CD8-positive, alpha-beta memory T cell (primary cell): Measurements from ENCODE around the gene PIK3R6. TPM values are rescaled to one million over a fixed set of nuclear protein-coding genes. Genes with fewer than 3 reads are reported as not detected.

Experiments used
- CTCF ChIA-PET: fragments of 350-600 bp; sonication (Branson Sonifier 250); formaldehyde crosslinking; loops from one replicate; lab custom pipeline; 2021; ENCODE audit warnings: antibody characterized with exemption; lab: Charles Lee
- POLR2A ChIA-PET: fragments of 350-600 bp; sonication (Branson Sonifier 250); formaldehyde crosslinking; loops from one replicate; lab custom pipeline; 2021; ENCODE audit warnings: antibody characterized with exemption; lab: Charles Lee
- DNase-seq, 5 donors: peaks; one replicate each; pipeline versions ENCODE4 v3.0.0 to v3.0.0-alpha.2; 2020 to 2022; ENCODE audit warnings: mixed read lengths in 1 of 5
- H3K27ac ChIP-seq: one replicate; pipeline ENCODE4 v1.7.0; 2013; ENCODE audit warnings: low read depth, mild to moderate bottlenecking, low read length, moderate library complexity
- H3K27me3 ChIP-seq: 2 replicates; pipeline ENCODE4 v1.7.0; 2013; ENCODE audit warnings: low read length, mild to moderate bottlenecking; ENCODE audit not compliant: insufficient read depth, poor library complexity, severe bottlenecking
- H3K36me3 ChIP-seq: 2 replicates; pipeline ENCODE4 v1.7.0; 2013; ENCODE audit warnings: mild to moderate bottlenecking, low read length, moderate library complexity; ENCODE audit not compliant: insufficient read depth
- H3K4me1 ChIP-seq: 2 replicates; pipeline ENCODE4 v1.7.0; 2013; ENCODE audit warnings: mild to moderate bottlenecking, low read length, moderate library complexity; ENCODE audit not compliant: insufficient read depth
- H3K4me3 ChIP-seq: 2 replicates; pipeline ENCODE4 v1.7.0; 2013; ENCODE audit warnings: mild to moderate bottlenecking, low read length
- H3K9me3 ChIP-seq: 2 replicates; pipeline ENCODE4 v1.7.0; 2013; ENCODE audit warnings: mild to moderate bottlenecking, low read length
- H3K27ac Mint-ChIP-seq, 8 donors: one replicate each; pipeline ENCODE4 v1.8.0; 2020 to 2021; ENCODE audit warnings: mixed read lengths in 8 of 8, mild to moderate bottlenecking in 6 of 8, inconsistent platforms in 3 of 8, moderate library complexity in 3 of 8
- H3K27me3 Mint-ChIP-seq, 2 donors: one replicate each; pipeline ENCODE4 v1.8.0; 2020 to 2021; ENCODE audit warnings: mixed read lengths in 2 of 2, mild to moderate bottlenecking in 1 of 2, moderate library complexity in 1 of 2
- H3K36me3 Mint-ChIP-seq, 3 donors: one replicate each; pipeline ENCODE4 v1.8.0; 2020 to 2021; ENCODE audit warnings: mixed read lengths in 3 of 3, inconsistent platforms in 1 of 3, mild to moderate bottlenecking in 1 of 3
- H3K4me1 Mint-ChIP-seq, 3 donors: one replicate each; pipeline ENCODE4 v1.8.0; 2020 to 2021; ENCODE audit warnings: mixed read lengths in 3 of 3, inconsistent platforms in 1 of 3, mild to moderate bottlenecking in 1 of 3
- H3K4me3 Mint-ChIP-seq, 7 donors: one replicate each; pipeline ENCODE4 v1.8.0; 2020 to 2021; ENCODE audit warnings: mixed read lengths in 7 of 7, mild to moderate bottlenecking in 6 of 7, moderate library complexity in 4 of 7, inconsistent platforms in 2 of 7
- H3K9me3 Mint-ChIP-seq, 5 donors: one replicate each; pipeline ENCODE4 v1.8.0; 2020 to 2022; ENCODE audit warnings: mixed read lengths in 5 of 5, mild to moderate bottlenecking in 3 of 5, moderate library complexity in 2 of 5, inconsistent platforms in 1 of 5
- polyA plus RNA-seq: library from polyadenylated mRNA; unstranded; fragments of 300-500 nt; fragmentation: Illumina TruSeq; gene quantifications from one replicate; pipeline ENCODE4 v1.2.3, GENCODE V29; 2021
- total RNA-seq, 2 experiments: library from RNA; stranded (reverse); gene quantifications; one replicate each; pipeline ENCODE4 v1.2.3, GENCODE V29; 2021

Gene PIK3R6
- total and polyA plus RNA-seq, 3 experiments from 2014 or later, result 0.18 to 0.61 (median 0.35) TPM

DNA sequence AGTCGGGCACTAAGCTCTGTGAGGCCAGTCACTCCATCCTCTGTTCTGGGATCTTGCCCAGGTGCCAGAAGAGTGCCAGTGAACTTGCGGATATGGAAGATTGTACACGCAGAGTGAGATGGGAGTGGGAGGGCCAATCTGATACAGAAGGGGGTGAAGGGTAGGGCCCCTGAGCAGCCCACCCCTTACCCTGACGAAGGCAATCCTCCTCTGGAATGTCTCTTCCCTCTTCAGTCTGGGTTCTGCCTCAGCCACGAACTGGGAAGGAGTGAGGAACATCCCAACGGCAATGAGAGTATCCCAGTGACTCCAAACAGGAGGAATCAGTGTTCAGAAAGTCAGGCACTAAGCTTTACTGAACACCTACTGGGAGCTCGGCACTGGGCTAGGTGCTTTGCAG, 11.9 kb upstream of the PIK3R6 start:
- Histone ChIP-seq H3K9me3 (no peaks in the 10 kb centered on the region), H3K4me1 (no peaks in the 10 kb centered on the region), H3K27ac (no peak overlapping the region), H3K27me3 (no peaks in the 10 kb centered on the region), H3K4me3 (no peak overlapping the region), H3K36me3 (peaks cover 23% of the 10 kb centered on the region)
- no peak for DNase-seq
- H3K27ac Mint-ChIP-seq, result peak overlapping the region in 2 of 8 donors; percentile 61 to 83
- peaks cover 0 to 2% of the 10 kb centered on the region in 2 donors for H3K27me3 Mint-ChIP-seq
- peaks cover 5 to 11% (median 9%) of the 10 kb centered on the region in 3 donors for H3K4me1 Mint-ChIP-seq
- H3K9me3 Mint-ChIP-seq, result no peaks in the 10 kb centered on the region
- POLR2A ChIA-PET, result no interaction called here
- H3K4me3 Mint-ChIP-seq, result no peak overlapping the region
- CTCF ChIA-PET, result no interaction called here
- peaks cover 22 to 72% (median 27%) of the 10 kb centered on the region in 3 donors for H3K36me3 Mint-ChIP-seq

GRCh38 chr17:8877984-8878383, 10.5 kb upstream of the PIK3R6 start:
- Histone ChIP-seq H3K9me3 (no peaks in the 10 kb centered on the region), H3K36me3 (peaks cover 10% of the 10 kb centered on the region), H3K4me3 (no peak overlapping the region), H3K27me3 (no peaks in the 10 kb centered on the region), H3K27ac (no peak overlapping the region), H3K4me1 (no peaks in the 10 kb centered on the region)
- peaks cover 0 to 2% of the 10 kb centered on the region in 2 donors for H3K27me3 Mint-ChIP-seq
- H3K36me3 Mint-ChIP-seq, result peaks cover 13 to 57% (median 19%) of the 10 kb centered on the region in 3 donors
- ChIA-PET POLR2A (no interaction called here), CTCF (no interaction called here)
- H3K27ac Mint-ChIP-seq, result peak overlapping the region in 5 of 8 donors; percentile 42 to 83 (median 51)
- peaks cover 8 to 13% (median 10%) of the 10 kb centered on the region in 3 donors for H3K4me1 Mint-ChIP-seq
- no peaks in the 10 kb centered on the region for H3K9me3 Mint-ChIP-seq
- H3K4me3 Mint-ChIP-seq, result peak overlapping the region in 2 of 7 donors; percentile 17 to 22
- peak in 1 of 5 donors; percentile 5 for DNase-seq

DNA sequence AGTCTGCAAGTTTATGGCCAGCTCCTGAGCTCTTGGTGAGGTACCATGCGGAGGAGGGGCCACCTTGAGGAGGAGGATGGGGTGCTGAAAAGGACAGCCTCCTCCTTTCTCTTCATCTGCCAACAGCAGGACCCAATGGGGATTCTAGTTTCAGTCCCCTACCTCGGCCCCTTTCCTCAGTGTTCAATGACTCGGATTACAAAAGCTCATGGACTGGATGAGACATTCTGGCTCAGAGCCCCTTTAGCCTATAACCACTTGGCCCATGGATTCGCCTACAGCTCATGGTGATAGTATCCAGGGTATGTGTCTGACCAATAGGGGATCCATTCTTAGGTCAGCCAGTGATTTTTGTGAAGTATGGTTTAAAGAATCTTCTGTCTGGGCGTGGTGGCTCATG, 8.5 kb upstream of the PIK3R6 start:
- Mint-ChIP-seq H3K27me3 (peaks cover 0 to 2% of the 10 kb centered on the region in 2 donors), H3K9me3 (no peaks in the 10 kb centered on the region), H3K4me1 (peaks cover 7 to 16% (median 10%) of the 10 kb centered on the region in 3 donors), H3K27ac (no peak overlapping the region), H3K36me3 (peaks cover 7 to 37% (median 13%) of the 10 kb centered on the region in 3 donors), H3K4me3 (no peak overlapping the region)
- no peaks in the 10 kb centered on the region for H3K9me3 ChIP-seq
- POLR2A ChIA-PET, result no interaction called here
- CTCF ChIA-PET, result interaction anchor here (1.1 kb wide), 1 partner anchor 19 kb away, joined by 3 read pairs; no protein-coding TSS in a partner anchor
- H3K4me1 ChIP-seq, result no peaks in the 10 kb centered on the region
- H3K27me3 ChIP-seq, result no peaks in the 10 kb centered on the region
- H3K27ac ChIP-seq, result no peak overlapping the region
- H3K36me3 ChIP-seq, result no peaks in the 10 kb centered on the region
- peak in 1 of 5 donors; percentile 26 for DNase-seq
- H3K4me3 ChIP-seq, result no peak overlapping the region

DNA sequence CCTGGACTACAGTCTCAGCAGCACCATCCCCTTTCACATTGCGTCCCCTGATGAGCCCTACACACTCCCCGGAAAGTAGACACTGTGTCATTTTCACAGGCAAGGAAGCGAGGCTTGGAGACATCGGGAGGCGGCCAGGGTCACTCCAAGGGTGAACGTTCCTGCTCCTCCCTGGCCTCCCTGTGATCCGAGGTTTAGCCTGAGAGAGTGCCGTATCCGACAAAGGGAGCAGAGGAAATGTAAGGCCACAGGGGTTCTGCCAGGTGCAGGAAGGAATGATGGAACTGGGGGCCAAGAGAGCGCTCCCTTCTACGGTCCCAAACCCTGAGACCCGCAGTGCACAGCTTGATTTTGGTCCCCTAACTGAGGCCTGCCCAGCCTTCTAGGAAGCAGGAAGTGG, 8.0 kb upstream of the PIK3R6 start:
- no peak overlapping the region for H3K27ac ChIP-seq
- H3K9me3 Mint-ChIP-seq, result no peaks in the 10 kb centered on the region
- H3K36me3 Mint-ChIP-seq, result peaks cover 7 to 32% (median 11%) of the 10 kb centered on the region in 3 donors
- H3K4me3 ChIP-seq, result no peak overlapping the region
- no peaks in the 10 kb centered on the region for H3K36me3 ChIP-seq
- H3K27me3 Mint-ChIP-seq, result peaks cover 0 to 2% of the 10 kb centered on the region in 2 donors
- H3K4me1 ChIP-seq, result no peaks in the 10 kb centered on the region
- no peak overlapping the region for H3K27ac Mint-ChIP-seq
- no peak overlapping the region for H3K4me3 Mint-ChIP-seq
- ChIA-PET CTCF (interaction anchor here (1.1 kb wide), 1 partner anchor 20 kb away, joined by 3 read pairs; no protein-coding TSS in a partner anchor), POLR2A (no interaction called here)
- peaks cover 7 to 16% (median 10%) of the 10 kb centered on the region in 3 donors for H3K4me1 Mint-ChIP-seq
- H3K9me3 ChIP-seq, result no peaks in the 10 kb centered on the region
- DNase-seq, result peak in 1 of 5 donors; percentile 22
- no peaks in the 10 kb centered on the region for H3K27me3 ChIP-seq

DNA sequence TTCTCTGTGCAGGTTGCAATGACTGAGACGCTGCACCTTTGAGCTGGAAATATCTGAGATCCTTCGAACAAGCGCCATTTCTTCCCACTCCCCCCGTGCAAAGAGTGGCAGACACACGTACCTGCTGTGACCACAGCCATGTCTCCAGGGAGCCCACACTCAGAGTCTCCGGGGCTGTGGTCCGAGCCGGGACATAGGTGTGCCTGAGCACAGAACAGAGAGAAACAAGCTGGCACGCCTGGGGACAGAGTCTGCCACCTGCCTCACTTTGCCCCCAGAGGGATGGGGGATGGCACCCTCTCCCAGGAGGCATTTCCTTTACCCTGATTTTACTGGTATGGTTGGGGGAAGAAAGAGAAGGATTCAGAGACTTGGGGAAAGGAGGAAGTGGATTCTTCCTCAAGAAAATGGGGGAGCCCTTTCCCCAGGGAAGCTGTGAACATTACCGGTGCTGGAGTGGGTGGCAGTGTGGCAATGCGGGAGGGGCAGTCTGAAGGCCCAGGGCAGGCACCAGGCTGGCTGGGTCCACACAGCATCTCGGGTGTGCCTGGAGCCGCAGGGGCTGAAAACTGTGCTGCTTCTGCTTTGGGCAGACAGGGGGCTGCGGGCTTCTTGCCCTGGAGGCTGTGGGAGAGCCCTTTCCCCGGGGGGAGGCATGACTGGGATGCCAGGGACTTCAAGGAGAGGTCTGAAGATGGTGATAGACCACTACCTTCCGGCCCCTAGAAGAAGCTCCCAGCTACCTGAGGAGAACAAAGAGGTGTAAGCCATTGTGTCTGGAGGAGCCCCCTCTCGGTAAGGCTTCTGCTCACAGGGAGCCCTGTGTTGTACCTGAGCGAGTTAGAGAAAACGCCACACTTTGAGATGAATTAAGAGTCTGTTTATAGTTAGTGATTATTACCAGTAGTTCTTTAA, 6.6 kb upstream of the PIK3R6 start:
- Mint-ChIP-seq H3K27ac (peak overlapping the region in 1 of 8 donors; percentile 51), H3K4me1 (peaks cover 11 to 22% (median 12%) of the 10 kb centered on the region in 3 donors), H3K36me3 (peaks cover 7 to 18% (median 8%) of the 10 kb centered on the region in 3 donors), H3K27me3 (peaks cover 0 to 2% of the 10 kb centered on the region in 2 donors), H3K9me3 (no peaks in the 10 kb centered on the region), H3K4me3 (peak overlapping the region in 1 of 7 donors; percentile 9)
- POLR2A ChIA-PET, result no interaction called here
- no peaks in the 10 kb centered on the region for H3K36me3 ChIP-seq
- no peaks in the 10 kb centered on the region for H3K27me3 ChIP-seq
- CTCF ChIA-PET, result no interaction called here
- H3K9me3 ChIP-seq, result no peaks in the 10 kb centered on the region
- H3K4me3 ChIP-seq, result no peak overlapping the region
- no peak overlapping the region for H3K27ac ChIP-seq
- H3K4me1 ChIP-seq, result no peaks in the 10 kb centered on the region
- peak in 1 of 5 donors; percentile 25 for DNase-seq

DNA sequence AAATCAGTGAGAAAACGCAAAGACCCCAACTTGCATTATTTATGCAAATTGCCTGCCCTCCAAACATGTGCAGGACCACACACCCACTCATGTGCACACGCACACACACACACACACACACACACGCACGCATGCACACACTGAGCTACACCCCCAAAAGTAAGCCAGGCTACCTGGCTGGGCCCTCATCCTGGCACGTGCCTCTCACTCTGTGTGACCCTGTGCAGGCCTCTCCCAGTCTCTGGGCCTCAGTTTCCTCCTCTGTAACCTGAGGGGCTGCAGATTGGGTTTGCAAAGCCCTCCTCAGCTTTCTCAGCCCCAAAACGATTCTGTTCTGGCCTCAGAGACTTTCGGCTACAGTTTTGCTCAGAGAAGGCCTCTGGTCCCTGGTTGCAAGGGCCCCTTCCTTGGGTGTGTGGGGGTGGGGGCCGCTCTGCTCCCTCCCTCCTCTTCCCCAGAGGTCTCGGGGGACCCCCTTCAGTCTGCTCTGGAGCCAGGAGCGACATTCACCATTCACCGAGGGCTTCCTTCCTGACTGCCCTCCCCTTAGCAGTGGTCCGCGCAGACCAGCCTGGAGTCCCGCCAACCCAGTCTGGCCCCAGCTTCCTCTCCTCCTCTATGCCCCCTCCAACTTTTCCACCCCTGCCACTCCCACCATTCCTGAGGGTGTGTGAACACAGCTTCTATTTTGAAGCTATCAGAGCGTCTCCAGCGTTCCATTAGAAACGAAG, 5.4 kb upstream of the PIK3R6 start:
- Mint-ChIP-seq H3K4me3 (no peak overlapping the region), H3K4me1 (peaks cover 20 to 34% (median 24%) of the 10 kb centered on the region in 3 donors), H3K27me3 (no peaks in the 10 kb centered on the region), H3K27ac (peak overlapping the region in 1 of 8 donors; percentile 59), H3K36me3 (peaks cover 2 to 6% (median 5%) of the 10 kb centered on the region in 3 donors), H3K9me3 (no peaks in the 10 kb centered on the region)
- no peaks in the 10 kb centered on the region for H3K36me3 ChIP-seq
- no peak overlapping the region for H3K27ac ChIP-seq
- ChIA-PET POLR2A (no interaction called here), CTCF (interaction anchor here (1.0 kb wide), 1 partner anchor 22 kb away, joined by 3 read pairs; no protein-coding TSS in a partner anchor)
- no peak overlapping the region for H3K4me3 ChIP-seq
- peak in 1 of 5 donors; percentile 36 for DNase-seq
- no peaks in the 10 kb centered on the region for H3K9me3 ChIP-seq
- no peaks in the 10 kb centered on the region for H3K27me3 ChIP-seq
- peaks cover 11% of the 10 kb centered on the region for H3K4me1 ChIP-seq

DNA sequence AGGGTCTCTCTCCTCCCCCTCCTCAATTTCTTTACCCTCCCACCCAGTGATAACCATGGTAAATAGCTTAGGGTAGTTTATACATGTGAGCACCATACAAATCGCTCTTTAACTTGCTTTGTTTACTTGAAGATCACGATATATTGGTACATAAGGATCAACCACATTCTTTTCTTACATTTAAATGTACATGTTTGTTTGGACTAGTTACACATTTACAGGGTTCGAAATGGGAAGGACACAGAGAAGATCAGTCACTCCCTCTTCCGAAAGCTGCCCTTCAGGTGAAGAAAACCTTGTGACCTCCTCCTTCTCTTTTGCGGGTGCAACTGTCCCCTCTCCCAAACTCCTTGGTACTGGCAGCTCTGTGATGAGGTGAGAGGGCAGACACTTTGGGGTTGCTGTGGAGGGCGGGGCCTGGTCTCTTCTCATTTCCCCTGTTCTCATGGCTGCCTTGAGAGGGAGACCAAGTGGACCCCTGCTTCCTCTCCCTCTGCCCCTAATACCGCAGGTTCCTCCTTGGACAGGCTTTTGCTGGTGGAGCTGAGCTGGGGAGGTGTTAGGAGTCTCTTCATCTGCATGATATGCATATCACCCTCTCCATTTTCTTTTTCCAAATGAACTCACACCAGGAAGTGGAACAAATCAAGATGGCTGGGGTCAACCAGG, 4.7 kb upstream of the PIK3R6 start:
- peak in 1 of 5 donors; percentile 10 for DNase-seq
- no peak overlapping the region for H3K4me3 Mint-ChIP-seq
- no peaks in the 10 kb centered on the region for H3K36me3 Mint-ChIP-seq
- Histone ChIP-seq H3K4me3 (no peak overlapping the region), H3K27ac (no peak overlapping the region), H3K36me3 (no peaks in the 10 kb centered on the region), H3K4me1 (peaks cover 18% of the 10 kb centered on the region), H3K9me3 (no peaks in the 10 kb centered on the region), H3K27me3 (no peaks in the 10 kb centered on the region)
- no peak overlapping the region for H3K27ac Mint-ChIP-seq
- POLR2A ChIA-PET, result no interaction called here
- no peaks in the 10 kb centered on the region for H3K9me3 Mint-ChIP-seq
- no peaks in the 10 kb centered on the region for H3K27me3 Mint-ChIP-seq
- peaks cover 27 to 41% (median 31%) of the 10 kb centered on the region in 3 donors for H3K4me1 Mint-ChIP-seq
- CTCF ChIA-PET, result interaction anchor here (1.0 kb wide), 1 partner anchor 23 kb away, joined by 3 read pairs; no protein-coding TSS in a partner anchor
